GM12873 (cell line): ENCODE data around the gene AGTR1.

ENCODE experiments used
- TF ChIP-seq, protein P1 (sequence below): IDR thresholded peaks from 2 replicates; pipeline ENCODE4 v1.5.1; 2012; ENCODE audit warnings: low read depth, mild to moderate bottlenecking, moderate library complexity, low read length, control low read depth; ENCODE audit not compliant: insufficient read depth; ENCODE audit errors: missing control alignments

Gene AGTR1

GRCh38 chr3:148735597-148735996 is 37.9 kb downstream of the AGTR1 start:
- TF ChIP-seq, protein P1, sequence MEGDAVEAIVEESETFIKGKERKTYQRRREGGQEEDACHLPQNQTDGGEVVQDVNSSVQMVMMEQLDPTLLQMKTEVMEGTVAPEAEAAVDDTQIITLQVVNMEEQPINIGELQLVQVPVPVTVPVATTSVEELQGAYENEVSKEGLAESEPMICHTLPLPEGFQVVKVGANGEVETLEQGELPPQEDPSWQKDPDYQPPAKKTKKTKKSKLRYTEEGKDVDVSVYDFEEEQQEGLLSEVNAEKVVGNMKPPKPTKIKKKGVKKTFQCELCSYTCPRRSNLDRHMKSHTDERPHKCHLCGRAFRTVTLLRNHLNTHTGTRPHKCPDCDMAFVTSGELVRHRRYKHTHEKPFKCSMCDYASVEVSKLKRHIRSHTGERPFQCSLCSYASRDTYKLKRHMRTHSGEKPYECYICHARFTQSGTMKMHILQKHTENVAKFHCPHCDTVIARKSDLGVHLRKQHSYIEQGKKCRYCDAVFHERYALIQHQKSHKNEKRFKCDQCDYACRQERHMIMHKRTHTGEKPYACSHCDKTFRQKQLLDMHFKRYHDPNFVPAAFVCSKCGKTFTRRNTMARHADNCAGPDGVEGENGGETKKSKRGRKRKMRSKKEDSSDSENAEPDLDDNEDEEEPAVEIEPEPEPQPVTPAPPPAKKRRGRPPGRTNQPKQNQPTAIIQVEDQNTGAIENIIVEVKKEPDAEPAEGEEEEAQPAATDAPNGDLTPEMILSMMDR = no peak

GRCh38 chr3:148736086-148736485 is 38.4 kb downstream of the AGTR1 start:
- TF ChIP-seq, protein P1 = no peak

GRCh38 chr3:148737104-148737530 is 39.4 kb downstream of the AGTR1 start:
- TF ChIP-seq, protein P1 = no peak

- TF ChIP-seq, protein P1 = no peak
Observed at GRCh38 chr3:148739720-148740119, 42.0 kb downstream of the AGTR1 start.

- TF ChIP-seq, protein P1 = no peak
Observed at GRCh38 chr3:148740291-148740690, 42.6 kb downstream of the AGTR1 start.

GRCh38 chr3:148741219-148741618 is 43.5 kb downstream of the AGTR1 start:
- TF ChIP-seq, protein P1 = no peak

DNA sequence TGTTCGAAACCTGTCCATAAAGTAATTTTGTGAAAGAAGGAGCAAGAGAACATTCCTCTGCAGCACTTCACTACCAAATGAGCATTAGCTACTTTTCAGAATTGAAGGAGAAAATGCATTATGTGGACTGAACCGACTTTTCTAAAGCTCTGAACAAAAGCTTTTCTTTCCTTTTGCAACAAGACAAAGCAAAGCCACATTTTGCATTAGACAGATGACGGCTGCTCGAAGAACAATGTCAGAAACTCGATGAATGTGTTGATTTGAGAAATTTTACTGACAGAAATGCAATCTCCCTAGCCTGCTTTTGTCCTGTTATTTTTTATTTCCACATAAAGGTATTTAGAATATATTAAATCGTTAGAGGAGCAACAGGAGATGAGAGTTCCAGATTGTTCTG is 44.4 kb downstream of the AGTR1 start:
- TF ChIP-seq, protein P1 = no peak
